SH-SY5Y (cell line): ENCODE data around the gene CEMIP2.

Experiments used
- GATA2 ChIP-seq: IDR thresholded peaks from 2 replicates; pipeline ENCODE4 v1.6.1; 2011; ENCODE audit warnings: mild to moderate bottlenecking, low read depth, low read length
- GATA3 ChIP-seq: IDR thresholded peaks from 2 replicates; pipeline ENCODE4 v1.6.1; 2011; ENCODE audit warnings: low read depth, mild to moderate bottlenecking, low read length, moderate library complexity

The CEMIP2 gene, protein sequence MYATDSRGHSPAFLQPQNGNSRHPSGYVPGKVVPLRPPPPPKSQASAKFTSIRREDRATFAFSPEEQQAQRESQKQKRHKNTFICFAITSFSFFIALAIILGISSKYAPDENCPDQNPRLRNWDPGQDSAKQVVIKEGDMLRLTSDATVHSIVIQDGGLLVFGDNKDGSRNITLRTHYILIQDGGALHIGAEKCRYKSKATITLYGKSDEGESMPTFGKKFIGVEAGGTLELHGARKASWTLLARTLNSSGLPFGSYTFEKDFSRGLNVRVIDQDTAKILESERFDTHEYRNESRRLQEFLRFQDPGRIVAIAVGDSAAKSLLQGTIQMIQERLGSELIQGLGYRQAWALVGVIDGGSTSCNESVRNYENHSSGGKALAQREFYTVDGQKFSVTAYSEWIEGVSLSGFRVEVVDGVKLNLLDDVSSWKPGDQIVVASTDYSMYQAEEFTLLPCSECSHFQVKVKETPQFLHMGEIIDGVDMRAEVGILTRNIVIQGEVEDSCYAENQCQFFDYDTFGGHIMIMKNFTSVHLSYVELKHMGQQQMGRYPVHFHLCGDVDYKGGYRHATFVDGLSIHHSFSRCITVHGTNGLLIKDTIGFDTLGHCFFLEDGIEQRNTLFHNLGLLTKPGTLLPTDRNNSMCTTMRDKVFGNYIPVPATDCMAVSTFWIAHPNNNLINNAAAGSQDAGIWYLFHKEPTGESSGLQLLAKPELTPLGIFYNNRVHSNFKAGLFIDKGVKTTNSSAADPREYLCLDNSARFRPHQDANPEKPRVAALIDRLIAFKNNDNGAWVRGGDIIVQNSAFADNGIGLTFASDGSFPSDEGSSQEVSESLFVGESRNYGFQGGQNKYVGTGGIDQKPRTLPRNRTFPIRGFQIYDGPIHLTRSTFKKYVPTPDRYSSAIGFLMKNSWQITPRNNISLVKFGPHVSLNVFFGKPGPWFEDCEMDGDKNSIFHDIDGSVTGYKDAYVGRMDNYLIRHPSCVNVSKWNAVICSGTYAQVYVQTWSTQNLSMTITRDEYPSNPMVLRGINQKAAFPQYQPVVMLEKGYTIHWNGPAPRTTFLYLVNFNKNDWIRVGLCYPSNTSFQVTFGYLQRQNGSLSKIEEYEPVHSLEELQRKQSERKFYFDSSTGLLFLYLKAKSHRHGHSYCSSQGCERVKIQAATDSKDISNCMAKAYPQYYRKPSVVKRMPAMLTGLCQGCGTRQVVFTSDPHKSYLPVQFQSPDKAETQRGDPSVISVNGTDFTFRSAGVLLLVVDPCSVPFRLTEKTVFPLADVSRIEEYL (N-terminal part only)

DNA sequence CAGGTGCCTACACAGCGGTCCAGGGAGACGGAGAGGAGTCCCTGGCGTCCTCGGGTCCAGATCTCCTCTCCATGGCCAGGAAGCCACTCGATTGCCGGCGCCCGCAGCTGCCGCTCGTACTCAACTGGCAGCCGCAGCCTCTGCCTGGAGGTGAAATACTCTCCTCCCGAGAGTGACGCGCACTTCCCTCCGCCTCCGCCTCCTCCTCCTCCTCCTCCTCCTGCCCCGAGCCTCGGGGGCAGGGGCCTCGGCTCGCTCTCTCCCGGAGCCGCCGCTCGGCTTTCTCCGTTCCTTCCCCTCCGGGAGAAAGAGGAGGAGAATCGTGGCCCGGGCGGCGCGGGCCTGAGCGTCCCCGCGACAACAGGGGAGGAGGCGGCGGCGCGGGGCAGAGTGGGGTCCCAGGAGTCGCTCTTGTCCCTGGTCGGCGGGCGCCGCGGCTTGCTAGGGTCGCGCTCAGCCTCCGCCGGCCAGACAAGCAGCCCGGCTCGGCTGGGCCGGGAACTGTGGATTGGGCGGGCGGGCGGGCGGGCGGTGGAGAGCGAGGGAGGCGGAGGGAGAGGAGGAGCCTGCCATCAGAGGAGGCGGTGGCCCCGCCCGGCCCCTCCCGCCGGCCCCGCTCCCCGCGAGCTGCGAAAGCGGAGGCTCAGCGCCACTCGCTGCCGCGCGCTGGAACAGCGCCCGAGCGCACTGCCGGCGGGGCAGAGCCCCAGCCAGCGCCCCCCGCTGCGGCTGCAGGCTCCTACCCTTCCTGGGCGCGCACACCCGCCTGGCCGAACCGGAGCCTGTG is at the start of gene CEMIP2:
TSS of gene CEMIP2 (minus strand) at position 126 of the 787 bp plus-strand sequence. CDS start 18,140 bp downstream, outside the sequence.
- TF ChIP-seq GATA2 (no peak), GATA3 (no peak)

GRCh38 chr9:71816916-71817451 is 48.7 kb upstream of the CEMIP2 start:
- TF ChIP-seq GATA3 (no peak), GATA2 (no peak)

GRCh38 chr9:71814815-71815214 is 46.5 kb upstream of the CEMIP2 start:
- TF ChIP-seq GATA2: no peak
- TF ChIP-seq GATA3: no peak

DNA sequence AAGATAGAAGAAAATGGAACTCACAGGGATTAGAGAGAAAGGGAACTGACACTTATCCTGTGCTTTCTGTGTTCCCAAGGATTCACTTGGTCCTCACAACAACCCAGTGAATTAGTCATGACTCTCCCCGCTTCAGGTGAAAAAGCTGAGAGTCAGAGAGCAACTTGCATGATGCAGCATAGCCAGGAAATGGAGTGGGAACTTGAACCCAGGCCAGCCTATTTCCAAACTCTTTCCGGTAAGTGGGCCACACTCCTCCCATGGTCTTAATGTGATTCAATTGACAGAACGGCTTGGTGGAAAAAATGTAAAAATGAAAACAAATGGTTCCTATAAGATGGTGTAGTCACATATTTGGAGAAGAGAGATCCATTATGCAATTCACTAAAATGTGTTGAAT is 45.9 kb upstream of the CEMIP2 start:
- no peak for TF ChIP-seq GATA2

- TF ChIP-seq GATA3: no peak
- no peak for TF ChIP-seq GATA2
Observed at GRCh38 chr9:71812385-71812784, 44.1 kb upstream of the CEMIP2 start.

DNA sequence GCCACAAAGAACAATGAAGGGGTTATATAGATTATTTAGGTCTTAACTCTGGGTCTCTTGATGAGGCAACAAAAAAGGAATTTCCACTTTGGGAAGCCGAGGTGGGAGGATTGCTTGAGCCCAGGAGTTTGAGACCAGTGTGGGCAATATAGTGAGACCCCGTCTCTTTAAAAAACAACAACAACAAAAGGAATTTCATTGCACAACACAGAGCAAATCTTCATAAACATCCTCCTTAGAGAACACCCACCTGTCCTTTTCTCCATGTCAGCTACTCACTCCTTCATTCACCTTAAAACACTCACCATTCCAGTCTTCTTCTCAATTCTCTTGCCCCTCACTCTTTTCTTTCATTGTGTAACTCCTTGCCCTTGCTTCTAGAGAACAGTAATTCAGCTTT is 39.8 kb upstream of the CEMIP2 start:
- TF ChIP-seq GATA3 (no peak), GATA2 (no peak)

DNA sequence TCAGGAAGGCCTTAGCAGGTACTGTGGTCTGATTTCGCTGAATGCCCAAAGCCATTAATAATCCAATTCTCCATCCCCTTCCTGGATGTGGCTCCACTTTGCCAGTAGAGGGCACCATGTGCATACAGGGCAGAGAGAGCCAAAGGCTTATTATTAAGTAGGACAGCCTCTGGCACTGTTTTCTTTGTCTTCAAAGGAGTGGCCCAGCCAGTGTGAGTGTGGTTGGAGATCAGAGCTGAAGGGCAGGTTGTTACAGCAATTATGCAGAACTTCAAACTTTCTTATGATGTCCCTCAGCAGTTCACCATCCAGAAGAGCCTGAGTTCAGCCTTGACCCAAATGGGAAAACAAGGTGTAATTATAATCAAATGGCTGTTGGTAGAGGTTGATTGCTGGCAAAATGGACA is 38.6 kb upstream of the CEMIP2 start:
- TF ChIP-seq GATA2 (no peak), GATA3 (no peak)

DNA sequence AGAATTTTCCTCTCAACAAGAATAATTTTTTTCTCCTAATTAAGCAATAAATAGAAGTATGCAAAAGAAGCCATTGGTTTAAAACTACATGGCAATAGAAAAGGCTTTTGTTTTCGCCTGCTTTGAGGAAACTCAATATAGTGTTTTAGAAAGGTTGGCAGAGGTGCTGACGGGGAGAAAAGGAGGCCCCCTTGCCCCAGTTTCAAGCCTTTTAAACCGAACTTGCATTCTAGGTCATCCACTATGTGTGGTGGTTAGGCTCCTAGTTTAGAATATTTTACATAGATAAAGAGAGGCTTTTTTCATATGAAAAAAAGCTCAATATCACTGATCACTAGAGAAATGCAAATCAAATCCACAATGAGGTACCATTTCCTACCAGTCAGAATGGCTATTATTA is 33.5 kb upstream of the CEMIP2 start:
- no peak for TF ChIP-seq GATA3
- no peak for TF ChIP-seq GATA2

GRCh38 chr9:71797266-71797665 is 29.0 kb upstream of the CEMIP2 start:
- TF ChIP-seq GATA2 (no peak), GATA3 (no peak)

DNA sequence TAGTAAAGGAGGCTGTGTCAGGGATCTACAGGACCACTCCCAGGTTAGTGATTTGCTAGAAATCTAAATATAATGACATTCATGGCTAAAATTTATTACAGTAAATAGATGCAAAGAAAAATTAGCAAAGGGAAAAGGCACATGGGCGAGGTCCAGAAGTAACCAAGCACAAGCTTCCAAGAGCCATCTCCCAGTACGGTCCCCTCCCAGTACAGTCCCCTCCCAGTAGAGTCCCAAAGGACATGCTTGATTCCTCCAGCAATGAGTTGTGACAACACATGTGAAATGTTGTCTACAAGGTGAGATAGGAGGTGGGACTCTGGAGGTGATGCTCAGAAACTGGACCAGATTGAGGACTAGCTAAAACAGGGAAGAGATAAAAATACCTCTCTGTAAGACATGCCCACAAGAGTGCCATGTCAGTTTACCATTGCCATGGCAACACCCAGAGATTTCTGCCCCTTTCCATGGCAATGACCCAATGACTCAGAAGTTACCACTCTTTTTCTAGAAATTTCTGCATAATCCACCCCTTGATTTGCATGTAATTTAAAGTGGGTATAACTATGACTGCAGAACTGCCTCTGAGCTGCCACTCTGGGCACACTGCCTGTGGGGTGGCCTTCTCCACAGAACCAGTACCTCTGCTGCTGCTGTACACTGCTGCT is 27.9 kb upstream of the CEMIP2 start:
- no peak for TF ChIP-seq GATA3
- no peak for TF ChIP-seq GATA2

GRCh38 chr9:71795097-71795813 is 26.9 kb upstream of the CEMIP2 start:
- TF ChIP-seq GATA3: no peak
- no peak for TF ChIP-seq GATA2

- TF ChIP-seq GATA2: no peak
- no peak for TF ChIP-seq GATA3
Observed at GRCh38 chr9:71793386-71794105, 25.2 kb upstream of the CEMIP2 start.
